Activated CD4-positive, alpha-beta memory T cell treated with anti-CD3 and anti-CD28 coated beads, Interleukin-2, amount 10 ng/mL, durations not matched to agents 7 days and 5 days (primary cell): Measurements from ENCODE around the gene OR7A17. TPM values are rescaled to one million over a fixed set of nuclear protein-coding genes. Genes with fewer than 3 reads are reported as not detected.

ENCODE experiments used
- CTCF ChIA-PET: fragments of 350-600 bp; sonication (Branson Sonifier 250); formaldehyde crosslinking; loops from one replicate; lab custom pipeline; 2021; ENCODE audit warnings: antibody characterized with exemption, inconsistent platforms; lab: Charles Lee
- POLR2A ChIA-PET: fragments of 350-600 bp; sonication (Branson Sonifier 250); formaldehyde crosslinking; loops from one replicate; lab custom pipeline; 2021; ENCODE audit warnings: antibody characterized with exemption; lab: Charles Lee
- DNase-seq: peaks from one replicate; pipeline ENCODE4 v3.0.0-alpha.2; 2020
- H3K27ac Mint-ChIP-seq: one replicate; pipeline ENCODE4 v1.8.0; 2021; ENCODE audit warnings: mild to moderate bottlenecking, mixed read lengths
- H3K27me3 Mint-ChIP-seq: one replicate; pipeline ENCODE4 v1.8.0; 2021; ENCODE audit warnings: mixed read lengths
- H3K36me3 Mint-ChIP-seq: one replicate; pipeline ENCODE4 v1.8.0; 2021; ENCODE audit warnings: low read depth, mixed read lengths
- H3K4me1 Mint-ChIP-seq: one replicate; pipeline ENCODE4 v1.8.0; 2021; ENCODE audit warnings: mixed read lengths
- H3K4me3 Mint-ChIP-seq: one replicate; pipeline ENCODE4 v1.8.0; 2021; ENCODE audit warnings: mild to moderate bottlenecking, mixed read lengths
- H3K9me3 Mint-ChIP-seq: one replicate; pipeline ENCODE4 v1.8.0; 2021; ENCODE audit warnings: mixed read lengths
- total RNA-seq, 2 experiments: library from RNA; stranded (reverse); gene quantifications; one replicate each; pipeline ENCODE4 v1.2.3, GENCODE V29; 2021

OR7A17 gene
- total RNA-seq, result not detected

- Mint-ChIP-seq H3K27me3 (peaks cover 15% of the 10 kb centered on the region), H3K4me3 (no peak within 1 kb of the TSS), H3K36me3 (no peaks in the 10 kb centered on the region), H3K27ac (no peak within 1 kb of the TSS), H3K9me3 (no peaks in the 10 kb centered on the region), H3K4me1 (peaks cover 3% of the 10 kb centered on the region)
- POLR2A ChIA-PET, result no interaction called here
- CTCF ChIA-PET, result no interaction called here
- no peak for DNase-seq
Measured at GRCh38 chr19:14886032-14886431, at the start of gene OR7A17. OR7A17 (minus strand) TSS chr19:14886132; CDS start chr19:14881355, 4,777 bp downstream.

- H3K36me3 Mint-ChIP-seq, result no peaks in the 10 kb centered on the region
- CTCF ChIA-PET, result interaction anchor here (0.6 to 0.8 kb wide), 2 partner anchors 37 to 147 kb away, joined by 3 read pairs; no protein-coding TSS in a partner anchor
- no peaks in the 10 kb centered on the region for H3K4me1 Mint-ChIP-seq
- no peaks in the 10 kb centered on the region for H3K9me3 Mint-ChIP-seq
- peaks cover 7% of the 10 kb centered on the region for H3K27me3 Mint-ChIP-seq
- POLR2A ChIA-PET, result no interaction called here
- H3K27ac Mint-ChIP-seq, result no peak overlapping the region
- H3K4me3 Mint-ChIP-seq, result no peak overlapping the region
- DNase-seq, result no peak
Measured at GRCh38 chr19:14933506-14933905, 47.6 kb upstream of the OR7A17 start.

GRCh38 chr19:14916848-14917247 is 30.9 kb upstream of the OR7A17 start:
- no peak overlapping the region for H3K4me3 Mint-ChIP-seq
- DNase-seq, result no peak
- H3K36me3 Mint-ChIP-seq, result no peaks in the 10 kb centered on the region
- no peaks in the 10 kb centered on the region for H3K9me3 Mint-ChIP-seq
- CTCF ChIA-PET, result no interaction called here
- H3K27me3 Mint-ChIP-seq, result peaks cover 1% of the 10 kb centered on the region
- H3K27ac Mint-ChIP-seq, result no peak overlapping the region
- no peaks in the 10 kb centered on the region for H3K4me1 Mint-ChIP-seq
- POLR2A ChIA-PET, result no interaction called here

DNA sequence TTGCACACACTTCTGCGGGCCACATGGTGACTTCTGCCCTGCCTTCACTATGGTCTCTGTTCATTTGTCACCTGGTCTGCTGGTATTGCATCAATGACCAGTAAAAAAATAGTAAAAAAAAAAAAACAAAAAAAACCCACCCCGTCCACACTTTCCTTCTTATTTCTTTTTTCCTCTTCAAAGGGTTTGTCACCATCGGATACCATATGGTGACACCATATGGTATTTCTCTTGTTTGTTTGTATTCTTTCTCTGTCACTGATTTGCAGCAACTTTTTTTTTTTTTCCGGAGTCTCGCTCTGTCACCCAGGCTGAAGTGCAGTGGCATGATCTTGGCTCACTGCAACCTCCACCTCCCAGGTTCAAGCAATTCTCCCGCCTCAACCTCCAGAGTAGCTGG is 29.2 kb upstream of the OR7A17 start:
- no peaks in the 10 kb centered on the region for H3K36me3 Mint-ChIP-seq
- H3K4me3 Mint-ChIP-seq, result no peak overlapping the region
- no peaks in the 10 kb centered on the region for H3K9me3 Mint-ChIP-seq
- H3K27me3 Mint-ChIP-seq, result peaks cover 1% of the 10 kb centered on the region
- POLR2A ChIA-PET, result no interaction called here
- CTCF ChIA-PET, result no interaction called here
- H3K27ac Mint-ChIP-seq, result no peak overlapping the region
- DNase-seq, result no peak
- H3K4me1 Mint-ChIP-seq, result no peaks in the 10 kb centered on the region

- H3K4me1 Mint-ChIP-seq, result no peaks in the 10 kb centered on the region
- no peak for DNase-seq
- no peak overlapping the region for H3K27ac Mint-ChIP-seq
- no peaks in the 10 kb centered on the region for H3K36me3 Mint-ChIP-seq
- H3K9me3 Mint-ChIP-seq, result no peaks in the 10 kb centered on the region
- H3K4me3 Mint-ChIP-seq, result no peak overlapping the region
- POLR2A ChIA-PET, result no interaction called here
- peaks cover 7% of the 10 kb centered on the region for H3K27me3 Mint-ChIP-seq
- CTCF ChIA-PET, result interaction anchor here (1.0 kb wide), 1 partner anchor 195 kb away, joined by 3 read pairs; no protein-coding TSS in a partner anchor
Measured at GRCh38 chr19:14906711-14907110, 20.8 kb upstream of the OR7A17 start.

DNA sequence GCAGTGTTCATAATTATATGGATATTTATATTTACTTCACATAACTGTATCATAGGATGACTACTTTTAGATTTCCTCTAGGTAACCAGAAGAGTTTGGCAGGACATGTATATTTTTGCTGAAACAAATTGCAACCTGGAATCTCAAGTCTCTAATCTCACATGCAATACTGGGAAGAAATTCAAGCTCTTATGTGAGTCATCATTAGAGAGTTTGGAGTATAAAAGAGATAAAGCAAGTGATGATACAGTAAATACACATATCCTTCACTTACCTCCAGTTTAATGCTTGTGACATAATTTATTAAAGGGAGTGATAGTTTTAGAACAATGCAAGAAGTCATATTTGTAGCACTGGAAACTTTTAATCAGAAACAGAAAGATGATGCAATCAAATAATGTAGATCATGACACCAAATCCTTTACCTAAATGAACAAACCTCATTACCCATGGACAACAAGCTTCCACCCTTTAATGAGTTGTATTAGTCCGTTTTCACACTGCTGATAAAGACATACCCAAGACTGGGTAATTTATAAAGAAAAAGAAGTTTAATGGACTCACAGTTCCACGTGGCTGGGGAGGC is 15.8 kb upstream of the OR7A17 start:
- H3K4me1 Mint-ChIP-seq, result no peaks in the 10 kb centered on the region
- peaks cover 7% of the 10 kb centered on the region for H3K27me3 Mint-ChIP-seq
- H3K4me3 Mint-ChIP-seq, result no peak overlapping the region
- DNase-seq, result no peak
- POLR2A ChIA-PET, result no interaction called here
- no peaks in the 10 kb centered on the region for H3K9me3 Mint-ChIP-seq
- CTCF ChIA-PET, result no interaction called here
- H3K27ac Mint-ChIP-seq, result no peak overlapping the region
- no peaks in the 10 kb centered on the region for H3K36me3 Mint-ChIP-seq

GRCh38 chr19:14890643-14891379 is 4.9 kb upstream of the OR7A17 start:
- DNase-seq, result no peak
- CTCF ChIA-PET, result interaction anchor here (1.1 to 1.4 kb wide), 2 partner anchors 13 to 105 kb away, joined by 3 to 4 read pairs; no protein-coding TSS in a partner anchor
- Mint-ChIP-seq H3K27me3 (peaks cover 14% of the 10 kb centered on the region), H3K4me1 (peaks cover 3% of the 10 kb centered on the region), H3K27ac (no peak overlapping the region), H3K4me3 (no peak overlapping the region), H3K9me3 (no peaks in the 10 kb centered on the region), H3K36me3 (no peaks in the 10 kb centered on the region)
- POLR2A ChIA-PET, result no interaction called here

GRCh38 chr19:14889994-14890642 is 4.2 kb upstream of the OR7A17 start:
- peaks cover 16% of the 10 kb centered on the region for H3K27me3 Mint-ChIP-seq
- H3K27ac Mint-ChIP-seq, result no peak overlapping the region
- POLR2A ChIA-PET, result no interaction called here
- peaks cover 3% of the 10 kb centered on the region for H3K4me1 Mint-ChIP-seq
- no peak for DNase-seq
- H3K36me3 Mint-ChIP-seq, result no peaks in the 10 kb centered on the region
- no peaks in the 10 kb centered on the region for H3K9me3 Mint-ChIP-seq
- CTCF ChIA-PET, result interaction anchor here (1.1 to 1.4 kb wide), 2 partner anchors 13 to 104 kb away, joined by 3 to 4 read pairs; no protein-coding TSS in a partner anchor
- H3K4me3 Mint-ChIP-seq, result no peak overlapping the region

GRCh38 chr19:14871619-14872230 is 14.2 kb downstream of the OR7A17 start:
- no peak overlapping the region for H3K27ac Mint-ChIP-seq
- no peaks in the 10 kb centered on the region for H3K9me3 Mint-ChIP-seq
- no peak for DNase-seq
- peaks cover 12% of the 10 kb centered on the region for H3K27me3 Mint-ChIP-seq
- H3K4me1 Mint-ChIP-seq, result no peaks in the 10 kb centered on the region
- ChIA-PET CTCF (no interaction called here), POLR2A (no interaction called here)
- no peaks in the 10 kb centered on the region for H3K36me3 Mint-ChIP-seq
- H3K4me3 Mint-ChIP-seq, result no peak overlapping the region

GRCh38 chr19:14868497-14868896 is 17.4 kb downstream of the OR7A17 start:
- Mint-ChIP-seq H3K4me1 (no peaks in the 10 kb centered on the region), H3K36me3 (no peaks in the 10 kb centered on the region), H3K27ac (no peak overlapping the region), H3K27me3 (peaks cover 18% of the 10 kb centered on the region), H3K4me3 (no peak overlapping the region), H3K9me3 (no peaks in the 10 kb centered on the region)
- no peak for DNase-seq
- ChIA-PET CTCF (no interaction called here), POLR2A (no interaction called here)

DNA sequence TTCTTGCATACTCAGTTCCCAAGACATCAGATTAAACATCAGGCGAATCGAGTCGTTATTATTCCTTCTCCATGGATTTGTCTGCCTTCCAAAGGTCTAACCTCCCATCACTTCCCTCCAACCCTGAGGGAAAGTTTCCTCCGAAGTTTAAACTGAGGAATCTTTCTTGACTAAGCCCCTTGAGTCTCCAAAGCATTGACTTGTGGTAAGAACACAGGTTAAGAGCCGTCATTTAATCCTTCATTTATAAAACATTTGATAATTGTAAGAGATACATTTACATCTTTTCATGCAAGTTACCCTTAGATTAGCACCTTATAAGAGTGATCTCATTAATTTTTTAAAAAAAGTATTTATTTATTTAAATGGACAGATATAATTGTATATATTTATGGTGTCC is 37.1 kb downstream of the OR7A17 start, which contains the start of gene OR7A10:
OR7A10 (minus strand) TSS at position 101 of the 400 bp plus-strand sequence. CDS start 7,045 bp downstream, outside the sequence.
- POLR2A ChIA-PET, result no interaction called here
- Mint-ChIP-seq H3K27ac (no peak within 1 kb of the TSS), H3K4me1 (no peaks in the 10 kb centered on the region), H3K27me3 (peaks cover 11% of the 10 kb centered on the region), H3K9me3 (no peaks in the 10 kb centered on the region), H3K4me3 (no peak within 1 kb of the TSS), H3K36me3 (no peaks in the 10 kb centered on the region)
- CTCF ChIA-PET, result no interaction called here
- no peak for DNase-seq

DNA sequence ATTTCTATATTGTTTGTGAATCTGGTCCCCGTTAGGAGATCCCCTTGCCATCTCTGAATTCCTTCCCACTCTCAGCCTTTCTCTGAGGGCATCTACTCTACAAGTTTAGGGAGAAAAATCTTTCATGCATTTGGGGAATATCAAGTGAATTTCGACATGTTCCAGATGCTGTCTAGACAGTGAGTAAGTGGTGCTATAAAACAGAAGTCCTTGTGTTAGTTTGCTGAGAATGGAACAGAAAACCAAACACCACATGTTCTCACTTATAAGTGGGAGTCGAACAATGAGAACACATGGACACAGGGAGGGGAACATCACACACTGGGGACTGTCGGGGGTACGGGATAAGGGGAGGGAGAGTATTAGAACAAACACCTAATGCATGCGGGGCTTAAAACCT is 42.4 kb downstream of the OR7A17 start:
- Mint-ChIP-seq H3K4me3 (no peak overlapping the region), H3K36me3 (no peaks in the 10 kb centered on the region), H3K9me3 (no peaks in the 10 kb centered on the region), H3K27ac (no peak overlapping the region), H3K27me3 (peaks cover 1% of the 10 kb centered on the region), H3K4me1 (no peaks in the 10 kb centered on the region)
- no peak for DNase-seq
- POLR2A ChIA-PET, result no interaction called here
- CTCF ChIA-PET, result no interaction called here

- H3K27ac Mint-ChIP-seq, result no peak overlapping the region
- H3K9me3 Mint-ChIP-seq, result no peaks in the 10 kb centered on the region
- H3K27me3 Mint-ChIP-seq, result peaks cover 1% of the 10 kb centered on the region
- CTCF ChIA-PET, result no interaction called here
- no peak for DNase-seq
- no peak overlapping the region for H3K4me3 Mint-ChIP-seq
- POLR2A ChIA-PET, result no interaction called here
- no peaks in the 10 kb centered on the region for H3K4me1 Mint-ChIP-seq
- H3K36me3 Mint-ChIP-seq, result no peaks in the 10 kb centered on the region
Measured at GRCh38 chr19:14843169-14843568, 42.8 kb downstream of the OR7A17 start.
